OCI-LY3 (cell line): ENCODE measurements around the gene PZP.

ENCODE experiments used
- CTCF ChIP-seq: fragments of 200-600, 300-600 bp; sonication (generic); IDR thresholded peaks from 2 replicates; pipeline ENCODE4 v1.5.1; 2014; ENCODE audit warnings: antibody characterized with exemption, low read length, low read depth
- EZH2phosphoT487 ChIP-seq: fragments of 200-600 bp; shearing (Covaris generic); IDR thresholded peaks from 2 replicates; pipeline ENCODE4 v1.6.1; 2018; ENCODE audit warnings: antibody characterized with exemption, mixed run types, low read depth

GRCh38 chr12:9156119-9156518 lies 52.1 kb downstream of the PZP start:
- TF ChIP-seq CTCF (no peak), EZH2phosphoT487 (no peak)
